ENCODE data around the gene C9orf152.

- TF ChIP-seq CTCF (optimal IDR thresholded peaks at IDR 0.05 in 1 of 3, IDR thresholded peaks at IDR 0.05 in 1 of 3, conservative IDR thresholded peaks at IDR 0.05 in 1 of 3; ENCODE audit: extremely low read depth in 1 of 3, insufficient read depth in 2 of 3, low read length in 3 of 3) (no peak), EZH2 (IDR thresholded peaks at IDR 0.05; ENCODE audit: low read length) (no peak)
These were observed 46.5 kb upstream of the C9orf152 start for GRCh38 chr9:110254500-110254899.

Measured in keratinocyte (primary cell).